Smooth muscle cell (in vitro differentiated cells): ENCODE measurements around the gene GLIS1. TPM values are rescaled to one million over a fixed set of nuclear protein-coding genes. Genes with fewer than 3 reads are reported as not detected.

Experiments used
- DNase-seq: peaks from one replicate; lab custom pipeline; 2025; ENCODE audit not compliant: unreplicated experiment; lab: John Stamatoyannopoulos, UW
- H2AFZ ChIP-seq: fragments of 200-600 bp; sonication (generic); 2 replicates; pipeline ENCODE4 v1.6.0; 2016; ENCODE audit warnings: antibody characterized with exemption, low read depth, mild to moderate bottlenecking
- H3F3A ChIP-seq: fragments of 200-600 bp; sonication (generic); 2 replicates; pipeline ENCODE4 v1.6.0; 2017; ENCODE audit warnings: antibody characterized with exemption, low read depth
- H3K27ac ChIP-seq: fragments of 200-600 bp; sonication (generic); 2 replicates; pipeline ENCODE4 v1.5.1; 2016; ENCODE audit warnings: low read depth, mild to moderate bottlenecking
- H3K27me3 ChIP-seq: fragments of 200-600 bp; sonication (generic); 2 replicates; pipeline ENCODE4 v1.6.1; 2016; ENCODE audit warnings: low read depth, mild to moderate bottlenecking
- H3K36me3 ChIP-seq: fragments of 200-600 bp; sonication (generic); 2 replicates; pipeline ENCODE4 v1.5.1; 2016; ENCODE audit warnings: low read depth
- H3K4me1 ChIP-seq: fragments of 200-600 bp; sonication (generic); 2 replicates; pipeline ENCODE4 v1.5.1; 2016; ENCODE audit warnings: low read depth
- H3K4me2 ChIP-seq: fragments of 200-600 bp; sonication (generic); 2 replicates; pipeline ENCODE4 v1.6.0; 2016; ENCODE audit warnings: mild to moderate bottlenecking
- H3K4me3 ChIP-seq: fragments of 200-600 bp; sonication (generic); 2 replicates; pipeline ENCODE4 v1.5.1; 2016; ENCODE audit warnings: mild to moderate bottlenecking
- H3K79me2 ChIP-seq: fragments of 200-600 bp; sonication (generic); 2 replicates; pipeline ENCODE4 v1.6.0; 2016; ENCODE audit warnings: low read depth, mild to moderate bottlenecking
- H3K9ac ChIP-seq: fragments of 200-600 bp; sonication (generic); 2 replicates; pipeline ENCODE4 v1.6.0; 2016; ENCODE audit warnings: low read depth
- H3K9me3 ChIP-seq: fragments of 200-600 bp; sonication (generic); replicated peaks from 2 replicates; pipeline ENCODE4 v1.5.1; 2016; ENCODE audit warnings: low read depth
- H4K20me1 ChIP-seq: fragments of 200-600 bp; sonication (generic); 2 replicates; pipeline ENCODE4 v1.6.0; 2016; ENCODE audit warnings: low read depth
- CTCF ChIP-seq: fragments of 200-600 bp; sonication (generic); IDR thresholded peaks from 2 replicates; pipeline ENCODE4 v1.5.1; 2017; ENCODE audit warnings: borderline replicate concordance, mild to moderate bottlenecking, antibody characterized with exemption; ENCODE audit not compliant: insufficient read depth, poor library complexity, severe bottlenecking
- WGBS: methylation state at CpG from one replicate; pipeline ENCODE4 v1.1.7; 2016; ENCODE audit warnings: low lambda C conversion rate; 5-methylcytosine and 5-hydroxymethylcytosine counted together
- polyA plus RNA-seq: library from polyadenylated mRNA; unstranded; fragments of >200 nt; fragmentation: Nextera tagmentation; extraction: Ambion mirVana; gene quantifications from 2 replicates; pipeline ENCODE4 v1.2.1, GENCODE V29; 2016
- total RNA-seq: library from RNA; depleted of rRNA; stranded (reverse); fragments of >200 nt; gene quantifications from 2 replicates; pipeline ENCODE4 v1.2.3, GENCODE V29; 2014

The GLIS1 gene
- total and polyA plus RNA-seq, 2 experiments from 2014 or later: 0.36 to 4.9 TPM

- no peak overlapping the region for H3K4me2 ChIP-seq
- DNase-seq: no peak
- no peaks in the 10 kb centered on the region for H3K9me3 ChIP-seq
- WGBS: 96% methylated on average over 13 of the region's 13 CpGs
- H3K79me2 ChIP-seq: no peaks in the 10 kb centered on the region
- H3K4me1 ChIP-seq: peaks cover 7% of the 10 kb centered on the region
- no peaks in the 10 kb centered on the region for H3K27me3 ChIP-seq
- H2AFZ ChIP-seq: no peak overlapping the region
- H3F3A ChIP-seq: no peaks in the 10 kb centered on the region
- no peak for TF ChIP-seq CTCF
- H3K36me3 ChIP-seq: no peaks in the 10 kb centered on the region
- no peaks in the 10 kb centered on the region for H4K20me1 ChIP-seq
- no peak overlapping the region for H3K4me3 ChIP-seq
- no peak overlapping the region for H3K9ac ChIP-seq
- no peak overlapping the region for H3K27ac ChIP-seq
Measured at GRCh38 chr1:53546409-53547155, 192.4 kb downstream of the GLIS1 start.

- H3K27me3 ChIP-seq: no peaks in the 10 kb centered on the region
- H2AFZ ChIP-seq: no peak overlapping the region
- H3K4me3 ChIP-seq: no peak overlapping the region
- WGBS: 81% methylated on average over 17 of the region's 17 CpGs
- H4K20me1 ChIP-seq: no peaks in the 10 kb centered on the region
- no peak overlapping the region for H3K4me2 ChIP-seq
- H3K36me3 ChIP-seq: no peaks in the 10 kb centered on the region
- H3K27ac ChIP-seq: no peak overlapping the region
- no peaks in the 10 kb centered on the region for H3F3A ChIP-seq
- no peaks in the 10 kb centered on the region for H3K79me2 ChIP-seq
- no peaks in the 10 kb centered on the region for H3K9me3 ChIP-seq
- H3K9ac ChIP-seq: no peak overlapping the region
- no peak for DNase-seq
- H3K4me1 ChIP-seq: peaks cover 9% of the 10 kb centered on the region
- TF ChIP-seq CTCF: no peak
Measured at GRCh38 chr1:53545663-53546408, 193.1 kb downstream of the GLIS1 start.

GRCh38 chr1:53544728-53545515, 194.0 kb downstream of the GLIS1 start:
- no peak overlapping the region for H3K4me3 ChIP-seq
- H3K9me3 ChIP-seq: no peaks in the 10 kb centered on the region
- 96% methylated on average over 6 of the region's 6 CpGs for WGBS
- TF ChIP-seq CTCF: no peak
- no peaks in the 10 kb centered on the region for H3K79me2 ChIP-seq
- H3K27me3 ChIP-seq: no peaks in the 10 kb centered on the region
- no peak for DNase-seq
- no peak overlapping the region for H3K4me2 ChIP-seq
- H3K4me1 ChIP-seq: peaks cover 9% of the 10 kb centered on the region
- no peak overlapping the region for H2AFZ ChIP-seq
- H4K20me1 ChIP-seq: no peaks in the 10 kb centered on the region
- H3K36me3 ChIP-seq: no peaks in the 10 kb centered on the region
- H3K27ac ChIP-seq: no peak overlapping the region
- H3K9ac ChIP-seq: no peak overlapping the region
- no peaks in the 10 kb centered on the region for H3F3A ChIP-seq
